NB4 (cell line): ENCODE data around the gene PRSS3.

Experiments used
- DNase-seq: peaks from one replicate; pipeline ENCODE4 v3.0.0; 2010; ENCODE audit warnings: low read depth
- H3K4me3 ChIP-seq: one replicate; pipeline ENCODE4 v1.5.1; 2011; ENCODE audit warnings: mild to moderate bottlenecking, low read depth, low read length, moderate library complexity
- MAX ChIP-seq: IDR thresholded peaks from 2 replicates; pipeline ENCODE4 v1.6.1; 2011; ENCODE audit warnings: low read depth, low read length
- MYC ChIP-seq: IDR thresholded peaks from 2 replicates; pipeline ENCODE4 v1.6.1; 2011; ENCODE audit warnings: low read depth, low read length
- POLR2A ChIP-seq: IDR thresholded peaks from 2 replicates; pipeline ENCODE4 v1.6.1; 2011; ENCODE audit warnings: mild to moderate bottlenecking; ENCODE audit not compliant: insufficient read length; ENCODE audit errors: extremely low read depth
- TF ChIP-seq, protein P1 (sequence below): IDR thresholded peaks from one replicate; pipeline ENCODE4 v1.5.1; 2012; ENCODE audit warnings: low read depth, low read length

The PRSS3 gene

GRCh38 chr9:33780276-33780675, 15.1 kb upstream of the PRSS3 start:
- DNase-seq = no peak
- TF ChIP-seq MYC = no peak
- no peak for TF ChIP-seq MAX
- TF ChIP-seq, protein P1, sequence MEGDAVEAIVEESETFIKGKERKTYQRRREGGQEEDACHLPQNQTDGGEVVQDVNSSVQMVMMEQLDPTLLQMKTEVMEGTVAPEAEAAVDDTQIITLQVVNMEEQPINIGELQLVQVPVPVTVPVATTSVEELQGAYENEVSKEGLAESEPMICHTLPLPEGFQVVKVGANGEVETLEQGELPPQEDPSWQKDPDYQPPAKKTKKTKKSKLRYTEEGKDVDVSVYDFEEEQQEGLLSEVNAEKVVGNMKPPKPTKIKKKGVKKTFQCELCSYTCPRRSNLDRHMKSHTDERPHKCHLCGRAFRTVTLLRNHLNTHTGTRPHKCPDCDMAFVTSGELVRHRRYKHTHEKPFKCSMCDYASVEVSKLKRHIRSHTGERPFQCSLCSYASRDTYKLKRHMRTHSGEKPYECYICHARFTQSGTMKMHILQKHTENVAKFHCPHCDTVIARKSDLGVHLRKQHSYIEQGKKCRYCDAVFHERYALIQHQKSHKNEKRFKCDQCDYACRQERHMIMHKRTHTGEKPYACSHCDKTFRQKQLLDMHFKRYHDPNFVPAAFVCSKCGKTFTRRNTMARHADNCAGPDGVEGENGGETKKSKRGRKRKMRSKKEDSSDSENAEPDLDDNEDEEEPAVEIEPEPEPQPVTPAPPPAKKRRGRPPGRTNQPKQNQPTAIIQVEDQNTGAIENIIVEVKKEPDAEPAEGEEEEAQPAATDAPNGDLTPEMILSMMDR = no peak
- no peak for TF ChIP-seq POLR2A
- H3K4me3 ChIP-seq = no peak overlapping the region

GRCh38 chr9:33781736-33782135, 13.6 kb upstream of the PRSS3 start:
- DNase-seq = no peak
- H3K4me3 ChIP-seq = no peak overlapping the region
- TF ChIP-seq, protein P1 = no peak
- no peak for TF ChIP-seq MYC
- TF ChIP-seq POLR2A = no peak
- TF ChIP-seq MAX = no peak

- DNase-seq = peak; percentile 71
- H3K4me3 ChIP-seq = no peak overlapping the region
- peak; percentile 46 for TF ChIP-seq MAX
- TF ChIP-seq POLR2A = no peak
- peak; percentile 55 for TF ChIP-seq MYC
- TF ChIP-seq, protein P1 = no peak
Observed at GRCh38 chr9:33782395-33783152, 12.8 kb upstream of the PRSS3 start.

GRCh38 chr9:33785914-33786313, 9.4 kb upstream of the PRSS3 start:
- DNase-seq = peak; percentile 54
- TF ChIP-seq POLR2A (no peak), MYC (no peak), MAX (no peak)
- TF ChIP-seq, protein P1 = no peak
- H3K4me3 ChIP-seq = no peak overlapping the region

- no peak for DNase-seq
- TF ChIP-seq, protein P1 = no peak
- TF ChIP-seq MYC = no peak
- no peak for TF ChIP-seq MAX
- TF ChIP-seq POLR2A = no peak
- no peak overlapping the region for H3K4me3 ChIP-seq
Observed at GRCh38 chr9:33786681-33787080, 8.7 kb upstream of the PRSS3 start.
